Islet precursor cell (in vitro differentiated cells): ENCODE results near the gene KCNK3.
A peak's percentile ranks its signal among the peaks of the same experiment; 100 is the strongest.

Source experiments
- DNase-seq: peaks from one replicate; pipeline ENCODE4 v3.0.0-alpha.2; 2018

The KCNK3 gene

GRCh38 chr2:26666671-26667070 is 25.9 kb upstream of the KCNK3 start:
- peak; percentile 59 for DNase-seq

- peak; percentile 29 for DNase-seq
Observed at GRCh38 chr2:26668041-26668440, 24.5 kb upstream of the KCNK3 start.

GRCh38 chr2:26668856-26669750 is 23.4 kb upstream of the KCNK3 start:
- DNase-seq: peak; percentile 31

- peak; percentile 46 for DNase-seq
Observed at GRCh38 chr2:26670171-26670570, 22.4 kb upstream of the KCNK3 start.

GRCh38 chr2:26670931-26671460 is 21.5 kb upstream of the KCNK3 start:
- peak; percentile 36 for DNase-seq

- DNase-seq: peak; percentile 8
Observed at GRCh38 chr2:26671691-26672090, 20.8 kb upstream of the KCNK3 start.

- DNase-seq: peak; percentile 47
Observed at GRCh38 chr2:26672112-26672817, 20.3 kb upstream of the KCNK3 start.

- DNase-seq: peak; percentile 16
Observed at GRCh38 chr2:26672818-26673393, 19.6 kb upstream of the KCNK3 start.

- peak; percentile 35 for DNase-seq
Observed at GRCh38 chr2:26674002-26674751, 18.3 kb upstream of the KCNK3 start.

- DNase-seq: peak; percentile 45
Observed at GRCh38 chr2:26674771-26675170, 17.8 kb upstream of the KCNK3 start.

- peak; percentile 50 for DNase-seq
Observed at GRCh38 chr2:26675651-26676255, 16.8 kb upstream of the KCNK3 start.

GRCh38 chr2:26678035-26678434 is 14.5 kb upstream of the KCNK3 start:
- no peak for DNase-seq

- DNase-seq: peak; percentile 42
Observed at GRCh38 chr2:26679867-26680266, 12.7 kb upstream of the KCNK3 start.

- peak; percentile 51 for DNase-seq
Observed at GRCh38 chr2:26681656-26682055, 10.9 kb upstream of the KCNK3 start.

- peak; percentile 81 for DNase-seq
Observed at GRCh38 chr2:26682155-26682554, 10.4 kb upstream of the KCNK3 start.

- peak; percentile 31 for DNase-seq
Observed at GRCh38 chr2:26683583-26683982, 8.9 kb upstream of the KCNK3 start.

GRCh38 chr2:26685341-26685740 is 7.2 kb upstream of the KCNK3 start:
- DNase-seq: no peak

- no peak for DNase-seq
Observed at GRCh38 chr2:26685989-26686839, 6.3 kb upstream of the KCNK3 start.

- DNase-seq: no peak
Observed at GRCh38 chr2:26687328-26687727, 5.2 kb upstream of the KCNK3 start.

- no peak for DNase-seq
Observed at GRCh38 chr2:26687801-26688200, 4.7 kb upstream of the KCNK3 start.

- DNase-seq: peak; percentile 64
Observed at GRCh38 chr2:26691161-26691560, 1.4 kb upstream of the KCNK3 start.
